Activated T-cell treated with anti-CD3 and anti-CD28 coated beads, Interleukin-2, amount 50 U/mL, for 1 hour (primary cell): Measurements from ENCODE around the gene SLC35C1.
"Not testable (repeated sequence)": the region's sequence is repeated elsewhere in the genome, so short reads cannot be mapped to it uniquely, and the experiment has no call there.

Experiments used
- DNase-seq: peaks from one replicate; pipeline ENCODE4 v3.0.0-alpha.2; 2020

The SLC35C1 gene

DNA sequence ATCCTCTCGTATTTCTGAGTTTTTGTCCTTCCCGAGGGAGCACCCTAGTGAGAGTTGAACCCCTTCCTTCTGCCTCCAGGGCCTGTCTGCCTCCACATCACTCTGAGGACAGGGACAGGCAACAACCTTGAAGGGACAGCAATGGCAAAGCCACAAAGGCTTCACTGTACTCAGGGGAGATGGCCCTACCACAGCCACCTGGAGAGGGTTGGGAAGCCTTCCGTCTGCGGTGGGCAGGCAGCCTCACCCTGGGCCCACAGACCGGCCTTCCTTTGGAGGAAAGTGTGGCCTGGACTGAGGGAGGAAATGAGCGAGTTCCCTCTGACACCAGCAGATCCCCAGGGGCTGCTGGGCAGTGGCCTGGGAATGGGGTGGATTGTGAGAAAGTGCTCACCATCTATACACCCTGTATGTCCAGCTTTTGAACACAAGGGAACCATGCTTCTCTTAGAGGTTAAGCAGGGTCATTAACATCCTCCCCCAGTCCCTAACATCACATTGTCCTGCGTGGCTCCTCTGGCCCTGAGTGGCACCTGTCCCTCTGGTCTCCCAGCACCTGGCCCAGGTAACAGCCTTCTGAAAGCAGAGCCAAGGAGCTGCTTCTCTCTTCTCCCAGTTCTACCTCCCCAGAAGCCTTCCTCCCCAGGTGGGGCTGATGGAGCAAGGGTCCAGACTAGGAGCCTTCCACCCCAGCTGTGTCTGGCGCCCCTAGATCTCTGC lies 6.8 kb downstream of the SLC35C1 start:
- DNase-seq: no peak

DNA sequence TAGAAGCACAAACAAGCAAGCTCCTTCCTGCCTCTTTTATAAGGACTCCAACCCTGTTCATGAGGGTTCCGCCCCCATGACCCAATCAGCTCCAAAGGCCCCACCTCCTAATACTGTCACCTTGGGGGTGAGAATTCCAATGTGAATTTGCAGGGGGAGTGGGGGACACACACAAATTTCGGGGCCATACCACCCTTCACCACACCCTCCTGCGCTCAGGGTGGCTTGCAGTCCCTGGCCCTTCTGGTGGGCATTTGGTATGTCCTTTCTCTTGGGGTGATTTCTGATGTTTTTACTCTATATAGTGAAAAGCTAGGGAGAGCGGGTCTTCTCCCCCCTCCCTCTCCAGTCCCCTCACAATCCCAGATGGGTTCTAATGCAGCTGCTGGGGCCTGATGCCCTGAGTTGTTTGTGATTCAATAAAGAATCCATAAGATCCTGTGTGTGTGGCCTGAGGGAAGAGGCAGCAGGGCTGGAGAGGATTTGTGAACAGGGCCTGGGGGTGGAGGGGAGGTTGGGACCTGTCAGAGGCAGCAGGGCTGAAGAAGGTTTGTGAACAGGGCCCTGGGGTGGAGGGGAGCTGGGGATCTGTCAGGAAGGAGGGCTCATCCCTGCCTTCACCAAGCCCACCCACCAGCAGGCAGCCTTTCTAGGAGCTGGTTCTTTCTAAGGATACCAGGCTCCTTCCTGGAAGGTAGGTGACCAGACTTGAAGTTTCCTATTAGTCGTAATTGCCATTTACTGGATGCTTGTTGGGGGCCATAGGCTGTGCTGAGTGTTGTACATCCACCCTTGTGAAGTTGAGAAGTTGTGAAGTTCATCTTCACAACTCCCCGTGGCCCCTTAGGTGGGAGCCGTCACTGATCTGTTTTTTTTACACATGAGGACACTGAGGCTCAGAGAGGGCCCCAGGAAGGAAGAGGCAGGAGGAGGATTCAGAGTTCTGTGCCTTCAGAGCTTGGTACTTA lies 7.9 kb downstream of the SLC35C1 start:
- no peak for DNase-seq

DNA sequence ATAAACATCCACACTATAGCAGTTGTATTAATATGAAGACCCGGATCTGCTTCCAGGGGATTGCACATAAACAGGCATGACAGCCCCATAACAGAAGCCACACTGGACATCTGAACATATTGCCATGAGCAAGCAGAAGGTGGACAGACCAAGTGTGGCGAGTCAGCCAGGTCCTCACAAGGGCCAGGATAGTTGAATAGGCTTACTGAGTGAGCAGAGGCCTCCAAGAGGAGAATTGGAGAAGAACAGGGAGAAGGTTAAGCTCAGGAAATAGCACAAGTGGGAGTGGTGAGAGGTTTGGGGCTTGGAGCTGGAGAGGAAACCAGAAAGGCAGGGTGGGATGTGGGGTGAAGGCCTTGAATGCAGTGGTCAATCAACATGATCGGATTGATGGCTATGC lies 10.8 kb downstream of the SLC35C1 start:
- DNase-seq: no peak

- DNase-seq: no peak
These were observed 11.7 kb downstream of the SLC35C1 start for GRCh38 chr11:45816614-45817013.

GRCh38 chr11:45817191-45817590 lies 12.2 kb downstream of the SLC35C1 start:
- DNase-seq: no peak

GRCh38 chr11:45818961-45819605 lies 14.1 kb downstream of the SLC35C1 start:
- DNase-seq: no peak

GRCh38 chr11:45820211-45820857 lies 15.4 kb downstream of the SLC35C1 start:
- DNase-seq: no peak

DNA sequence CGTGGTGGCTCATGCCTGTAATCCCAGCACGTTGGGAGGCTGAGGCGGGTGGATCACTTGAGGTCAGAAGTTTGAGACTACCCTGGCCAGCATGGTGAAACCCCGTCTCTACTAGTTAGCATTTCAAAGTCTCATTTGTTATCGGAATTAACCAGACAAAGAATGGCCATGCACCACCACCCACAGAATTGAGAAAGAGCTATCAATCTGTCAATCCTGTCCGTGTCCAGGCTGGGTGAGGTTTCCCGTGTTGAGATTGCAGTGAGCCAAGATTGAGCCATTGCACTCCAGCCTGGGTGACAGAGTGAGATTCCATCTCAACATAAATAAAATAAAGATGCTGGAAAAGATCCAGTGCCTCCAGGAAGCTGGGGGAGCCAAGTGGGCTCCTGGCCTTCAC lies 21.5 kb downstream of the SLC35C1 start:
- not testable (repeated sequence) for DNase-seq

DNA sequence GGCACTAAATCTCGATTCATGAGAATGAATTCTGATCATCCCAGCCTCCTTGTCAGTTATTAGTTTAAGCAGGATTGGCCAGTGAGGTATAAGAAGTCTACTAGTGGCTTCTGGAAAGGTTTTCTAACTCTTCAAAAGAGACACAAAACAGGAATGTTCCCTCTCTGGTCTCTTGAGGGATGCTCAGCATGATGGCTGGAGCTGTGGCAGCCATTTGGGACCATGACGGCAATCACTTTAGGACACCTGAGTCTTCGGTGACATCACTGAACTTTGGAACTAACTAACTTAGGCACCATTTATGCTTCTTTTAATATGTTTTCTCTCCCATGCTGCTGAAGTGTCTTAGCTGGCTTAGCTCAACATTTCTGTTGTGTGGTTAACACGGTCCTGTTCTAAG lies 22.2 kb downstream of the SLC35C1 start:
- DNase-seq: no peak

DNA sequence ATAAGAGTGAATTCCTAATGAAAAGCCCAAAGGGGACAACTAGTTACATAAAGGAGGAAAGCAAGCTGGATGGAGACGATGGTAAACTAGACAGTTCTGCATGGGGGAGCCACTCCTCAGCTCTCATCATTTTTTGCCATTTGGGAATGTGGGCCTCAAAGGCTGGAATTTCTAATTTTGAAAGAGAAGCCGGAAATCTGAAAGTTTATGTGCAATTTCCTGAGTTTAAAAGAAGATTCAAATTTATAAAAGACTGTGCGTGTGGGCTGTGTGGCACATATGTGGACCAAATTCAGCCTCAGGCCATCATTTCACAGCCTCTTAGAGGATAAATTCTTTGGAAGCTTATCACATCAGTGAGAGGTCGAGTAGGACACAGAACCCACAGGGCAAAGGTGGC lies 24.0 kb downstream of the SLC35C1 start:
- DNase-seq: no peak

DNA sequence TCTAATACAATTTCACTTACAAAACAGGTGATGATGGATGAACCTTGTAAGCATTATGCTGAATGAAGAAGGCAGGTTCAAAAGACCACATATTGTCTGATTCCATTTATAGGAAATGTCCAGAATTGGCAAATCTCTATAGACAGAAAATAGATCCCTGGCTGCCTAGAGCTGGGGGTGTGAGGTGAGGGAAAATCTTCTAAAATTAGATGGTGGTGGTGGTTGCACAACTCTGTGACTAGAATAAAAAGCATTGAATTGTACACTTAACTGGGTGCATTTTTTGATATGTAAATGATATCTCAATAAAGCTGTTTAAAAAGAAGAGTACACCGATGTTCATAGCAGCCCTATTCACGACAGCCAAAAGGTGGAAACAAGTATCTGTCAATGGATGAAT lies 25.6 kb downstream of the SLC35C1 start:
- DNase-seq: no peak

GRCh38 chr11:45832811-45833441 lies 28.0 kb downstream of the SLC35C1 start:
- no peak for DNase-seq

GRCh38 chr11:45833761-45834160 lies 28.8 kb downstream of the SLC35C1 start:
- DNase-seq: no peak

- no peak for DNase-seq
These were observed 29.4 kb downstream of the SLC35C1 start for GRCh38 chr11:45834298-45834756.

GRCh38 chr11:45839204-45839603 lies 34.3 kb downstream of the SLC35C1 start:
- no peak for DNase-seq

DNA sequence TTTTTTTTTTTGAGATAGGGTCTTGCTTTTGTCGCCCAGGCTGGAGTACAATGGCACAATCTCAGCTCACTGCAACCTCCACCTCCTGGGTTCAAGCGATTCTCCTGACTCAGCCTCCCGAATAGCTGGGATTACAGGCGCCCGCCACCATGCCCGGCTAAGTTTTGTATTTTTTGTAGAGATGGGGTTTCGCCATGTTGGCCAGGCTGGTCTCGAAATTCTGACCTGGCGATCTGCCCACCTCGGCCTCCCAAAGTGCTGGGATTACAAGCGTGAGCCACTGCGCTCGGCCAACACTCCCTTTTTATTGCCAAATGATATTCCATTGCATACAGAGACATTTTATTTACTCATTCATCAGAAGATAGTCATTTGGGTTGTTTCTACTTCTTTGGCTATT lies 35.3 kb downstream of the SLC35C1 start:
- not testable (repeated sequence) for DNase-seq

DNA sequence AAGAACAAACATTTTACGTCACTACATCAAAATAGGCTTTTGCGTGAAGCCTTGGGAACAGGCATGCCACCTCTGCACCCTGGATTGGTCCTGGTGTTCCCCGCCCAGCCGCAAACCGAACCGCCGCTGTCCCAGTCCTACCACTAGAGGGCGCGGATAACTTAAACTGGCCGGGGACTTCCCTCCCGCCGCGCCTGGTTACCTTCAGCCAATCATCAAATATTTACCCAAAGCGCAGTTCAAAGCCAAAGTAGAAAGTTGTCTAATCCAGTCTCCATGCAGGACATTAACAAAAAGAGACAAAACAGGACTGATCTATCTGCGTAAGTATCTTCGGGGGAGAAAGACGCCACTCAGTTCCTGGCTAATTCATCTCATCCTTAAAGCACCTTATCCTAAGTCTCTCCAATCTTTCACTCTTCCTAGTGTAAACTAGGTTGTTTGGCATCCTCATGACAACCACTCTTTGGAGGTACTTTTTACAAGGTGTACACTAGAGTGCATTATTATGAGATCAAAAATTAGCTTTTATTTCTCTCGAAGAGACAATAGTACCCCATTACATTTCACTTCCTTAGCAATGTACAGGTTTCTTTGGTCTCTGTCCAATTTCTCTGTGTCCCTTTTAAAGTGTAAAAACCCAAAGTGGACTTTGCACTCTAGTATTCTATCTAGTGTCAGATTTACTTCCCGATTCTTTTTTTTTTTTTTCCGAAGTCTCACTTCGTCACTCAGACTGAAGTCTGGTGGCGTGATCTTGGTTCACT lies 38.4 kb downstream of the SLC35C1 start:
- peak; percentile 90 for DNase-seq

DNA sequence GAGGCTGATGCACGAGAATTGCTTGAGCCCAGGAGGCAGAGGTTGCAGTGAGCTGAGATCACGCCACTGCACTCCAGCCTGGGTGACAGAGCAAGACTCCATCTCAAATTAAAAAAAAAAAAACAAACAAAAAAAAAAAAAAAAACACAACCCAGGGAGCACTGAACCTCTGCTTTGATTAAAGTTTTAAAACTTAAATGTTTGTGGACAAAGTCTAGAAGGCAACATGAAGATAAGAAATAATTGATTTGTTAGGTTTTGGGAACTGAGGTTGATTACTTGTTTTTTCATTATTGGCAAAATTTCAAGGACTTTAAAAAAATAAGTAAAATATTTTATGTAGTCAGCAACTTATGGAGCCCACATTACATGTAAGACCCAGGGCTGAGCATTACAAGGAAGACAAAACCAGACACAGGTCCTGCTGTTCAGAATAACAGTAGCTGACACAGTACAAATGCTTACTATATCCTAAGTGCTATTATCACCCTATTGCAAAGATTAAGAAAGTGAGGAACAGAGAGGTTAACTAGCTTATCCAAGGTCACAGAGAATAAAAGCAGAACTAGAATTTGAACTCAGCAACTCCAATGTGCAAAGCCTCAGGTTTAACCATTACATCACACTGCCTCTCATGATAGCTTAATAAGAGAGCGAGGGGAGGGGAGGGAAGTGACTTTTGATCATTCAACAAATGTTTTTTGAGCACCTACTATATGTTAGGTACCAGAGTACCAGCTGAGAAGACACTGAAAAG lies 40.1 kb downstream of the SLC35C1 start:
- no peak for DNase-seq

DNA sequence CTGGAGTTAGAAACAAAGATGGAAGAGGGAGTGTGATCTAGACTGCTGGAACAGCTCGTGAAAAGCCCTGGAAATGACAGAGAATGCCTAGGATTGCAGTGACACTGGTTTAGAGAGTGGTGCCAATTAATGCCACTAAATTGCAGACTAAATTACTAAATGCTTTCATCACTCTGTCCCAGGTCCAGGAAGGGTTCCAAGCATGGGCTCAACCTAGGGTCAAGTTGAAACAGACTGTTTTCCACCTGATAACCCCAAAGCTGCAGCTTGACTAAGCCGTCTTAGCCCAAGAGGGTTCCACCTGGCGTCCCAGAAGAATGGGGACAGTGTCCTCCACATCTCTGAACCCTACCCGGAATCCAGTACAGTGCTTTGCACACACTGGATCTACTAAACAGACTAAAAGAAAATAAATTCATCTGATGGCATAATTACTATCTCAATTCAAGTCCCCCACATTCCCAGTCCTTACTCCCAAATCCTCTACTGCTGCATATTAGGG lies 41.3 kb downstream of the SLC35C1 start:
- DNase-seq: no peak
